SW480 (cell line): Measurements from ENCODE around the gene SINHCAF.
"Not testable (repeated sequence)": the region's sequence is repeated elsewhere in the genome, so short reads cannot be mapped to it uniquely, and the experiment has no call there.

ENCODE experiments used
- DNase-seq: peaks from one replicate; pipeline ENCODE4 v3.0.0-alpha.2; 2016; ENCODE audit warnings: low spot score

Gene SINHCAF

GRCh38 chr12:31306866-31307265 lies 19.1 kb downstream of the SINHCAF start:
- DNase-seq: no peak

GRCh38 chr12:31303466-31303865 lies 22.5 kb downstream of the SINHCAF start:
- DNase-seq: no peak

- no peak for DNase-seq
Measured at GRCh38 chr12:31301311-31301710, 24.6 kb downstream of the SINHCAF start.

- DNase-seq: no peak
Measured at GRCh38 chr12:31300783-31301182, 25.2 kb downstream of the SINHCAF start.

- DNase-seq: no peak
Measured at GRCh38 chr12:31300341-31300740, 25.6 kb downstream of the SINHCAF start.

- no peak for DNase-seq
Measured at GRCh38 chr12:31298922-31299321, 27.0 kb downstream of the SINHCAF start.

- DNase-seq: no peak
Measured at GRCh38 chr12:31298515-31298910, 27.4 kb downstream of the SINHCAF start.

GRCh38 chr12:31297572-31298514 lies 28.1 kb downstream of the SINHCAF start:
- no peak for DNase-seq

GRCh38 chr12:31289441-31289840 lies 36.5 kb downstream of the SINHCAF start:
- no peak for DNase-seq

- DNase-seq: no peak
Measured at GRCh38 chr12:31288381-31288780, 37.6 kb downstream of the SINHCAF start.

- no peak for DNase-seq
Measured at GRCh38 chr12:31280183-31280582, 45.8 kb downstream of the SINHCAF start.

- no peak for DNase-seq
Measured at GRCh38 chr12:31279390-31279924, 46.5 kb downstream of the SINHCAF start.

- DNase-seq: no peak
Measured at GRCh38 chr12:31278832-31279231, 47.1 kb downstream of the SINHCAF start.

GRCh38 chr12:31278424-31278823 lies 47.5 kb downstream of the SINHCAF start:
- DNase-seq: no peak

GRCh38 chr12:31277081-31277480 lies 48.9 kb downstream of the SINHCAF start:
- DNase-seq: no peak

GRCh38 chr12:31275491-31275890 lies 50.5 kb downstream of the SINHCAF start:
- no peak for DNase-seq

GRCh38 chr12:31274520-31275300 lies 51.2 kb downstream of the SINHCAF start:
- DNase-seq: no peak

GRCh38 chr12:31273794-31274193 lies 52.2 kb downstream of the SINHCAF start:
- not testable (repeated sequence) for DNase-seq

- no peak for DNase-seq
Measured at GRCh38 chr12:31272607-31273225, 53.2 kb downstream of the SINHCAF start.

GRCh38 chr12:31267966-31268365 lies 58.0 kb downstream of the SINHCAF start:
- DNase-seq: no peak

GRCh38 chr12:31265722-31266121 lies 60.2 kb downstream of the SINHCAF start:
- DNase-seq: no peak

GRCh38 chr12:31263661-31264060 lies 62.3 kb downstream of the SINHCAF start:
- DNase-seq: no peak
